Liver (tissue), 3 donors: Measurements from ENCODE around the gene RAPGEF6.
"Not testable (repeated sequence)": the region's sequence is repeated elsewhere in the genome, so short reads cannot be mapped to it uniquely, and the experiment has no call there.

Experiments
- EGR1 ChIP-seq, 2 donors: IDR thresholded peaks; 2 replicates each; pipeline ENCODE4 v1.6.1; 2016 to 2018; ENCODE audit warnings: antibody characterized with exemption in 2 of 2, low read depth in 2 of 2
- FOXA1 ChIP-seq: IDR thresholded peaks from 2 replicates; pipeline ENCODE4 v1.6.1; 2016; ENCODE audit warnings: antibody characterized with exemption
- GABPA ChIP-seq, 2 donors: IDR thresholded peaks in 1 of 2; conservative IDR thresholded peaks in 1 of 2; 2 replicates each; pipeline ENCODE4 v1.6.1; 2016; ENCODE audit warnings: antibody characterized with exemption in 2 of 2, mild to moderate bottlenecking in 1 of 2, moderate library complexity in 1 of 2
- JUND ChIP-seq, 2 donors: IDR thresholded peaks; 2 replicates each; pipeline ENCODE4 v1.6.1; 2016; ENCODE audit warnings: antibody characterized with exemption in 2 of 2
- RAD21 ChIP-seq, 2 donors: IDR thresholded peaks; 2 replicates each; pipeline ENCODE4 v1.6.1; 2016; ENCODE audit warnings: antibody characterized with exemption in 2 of 2, mild to moderate bottlenecking in 2 of 2
- TAF1 ChIP-seq: conservative IDR thresholded peaks from 2 replicates; pipeline ENCODE4 v1.6.1; 2016; ENCODE audit warnings: antibody characterized with exemption, mild to moderate bottlenecking
- YY1 ChIP-seq: IDR thresholded peaks from 2 replicates; pipeline ENCODE4 v1.6.1; 2016; ENCODE audit warnings: antibody characterized with exemption, mild to moderate bottlenecking
- TF ChIP-seq, protein P1 (sequence below): fragments of 150-350 bp; IDR thresholded peaks from 2 replicates; pipeline ENCODE4 v1.5.1; 2017; ENCODE audit warnings: improper control_type of control experiment, low read depth, low read length; ENCODE audit not compliant: missing input control
- TF ChIP-seq, protein P2 (sequence below): IDR thresholded peaks from 2 replicates; pipeline ENCODE4 v1.6.1; 2016; ENCODE audit warnings: antibody characterized with exemption
- TF ChIP-seq, protein P3 (sequence below): IDR thresholded peaks from 2 replicates; pipeline ENCODE4 v1.6.1; 2016; ENCODE audit warnings: antibody characterized with exemption
- TF ChIP-seq, protein P4 (sequence below): IDR thresholded peaks from 2 replicates; pipeline ENCODE4 v1.6.1; 2016; ENCODE audit warnings: antibody characterized with exemption, mild to moderate bottlenecking
- donor health status: healthy.
- donor health status: healthy.

DNA sequence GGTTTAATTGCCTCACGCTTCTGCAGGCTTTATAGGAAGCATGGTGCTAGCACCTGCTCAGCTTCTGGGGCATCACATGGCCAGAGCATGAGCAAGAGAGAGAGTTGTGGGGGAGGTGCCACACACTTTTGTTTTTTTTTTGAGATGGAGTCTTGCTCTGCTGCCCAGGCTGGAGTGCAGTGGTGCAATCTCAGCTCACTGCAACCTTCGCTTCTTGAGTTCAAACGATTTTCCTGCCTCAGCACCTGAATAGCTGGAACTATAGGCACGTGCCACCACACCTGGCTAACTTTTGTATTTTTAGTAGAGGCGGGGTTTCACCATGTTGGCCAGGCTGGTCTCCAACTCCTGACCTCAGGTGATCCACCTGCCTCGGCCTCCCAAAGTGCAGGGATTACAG lies 236.0 kb downstream of the RAPGEF6 start:
- TF ChIP-seq, protein P1, sequence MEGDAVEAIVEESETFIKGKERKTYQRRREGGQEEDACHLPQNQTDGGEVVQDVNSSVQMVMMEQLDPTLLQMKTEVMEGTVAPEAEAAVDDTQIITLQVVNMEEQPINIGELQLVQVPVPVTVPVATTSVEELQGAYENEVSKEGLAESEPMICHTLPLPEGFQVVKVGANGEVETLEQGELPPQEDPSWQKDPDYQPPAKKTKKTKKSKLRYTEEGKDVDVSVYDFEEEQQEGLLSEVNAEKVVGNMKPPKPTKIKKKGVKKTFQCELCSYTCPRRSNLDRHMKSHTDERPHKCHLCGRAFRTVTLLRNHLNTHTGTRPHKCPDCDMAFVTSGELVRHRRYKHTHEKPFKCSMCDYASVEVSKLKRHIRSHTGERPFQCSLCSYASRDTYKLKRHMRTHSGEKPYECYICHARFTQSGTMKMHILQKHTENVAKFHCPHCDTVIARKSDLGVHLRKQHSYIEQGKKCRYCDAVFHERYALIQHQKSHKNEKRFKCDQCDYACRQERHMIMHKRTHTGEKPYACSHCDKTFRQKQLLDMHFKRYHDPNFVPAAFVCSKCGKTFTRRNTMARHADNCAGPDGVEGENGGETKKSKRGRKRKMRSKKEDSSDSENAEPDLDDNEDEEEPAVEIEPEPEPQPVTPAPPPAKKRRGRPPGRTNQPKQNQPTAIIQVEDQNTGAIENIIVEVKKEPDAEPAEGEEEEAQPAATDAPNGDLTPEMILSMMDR = not testable (repeated sequence)
- TF ChIP-seq RAD21 (IDR thresholded peaks at IDR 0.05); YY1; FOXA1; EGR1 (IDR thresholded peaks at IDR 0.05; ENCODE audit: low read depth in 2 of 2); TAF1; JUND (IDR thresholded peaks at IDR 0.05); GABPA (IDR thresholded peaks at IDR 0.05 in 1 of 2, conservative IDR thresholded peaks at IDR 0.05 in 1 of 2): not testable (repeated sequence)
- TF ChIP-seq, protein P2, sequence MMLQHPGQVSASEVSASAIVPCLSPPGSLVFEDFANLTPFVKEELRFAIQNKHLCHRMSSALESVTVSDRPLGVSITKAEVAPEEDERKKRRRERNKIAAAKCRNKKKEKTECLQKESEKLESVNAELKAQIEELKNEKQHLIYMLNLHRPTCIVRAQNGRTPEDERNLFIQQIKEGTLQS = not testable (repeated sequence)
- TF ChIP-seq, protein P3, sequence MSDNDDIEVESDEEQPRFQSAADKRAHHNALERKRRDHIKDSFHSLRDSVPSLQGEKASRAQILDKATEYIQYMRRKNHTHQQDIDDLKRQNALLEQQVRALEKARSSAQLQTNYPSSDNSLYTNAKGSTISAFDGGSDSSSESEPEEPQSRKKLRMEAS = not testable (repeated sequence)
- TF ChIP-seq, protein P4, sequence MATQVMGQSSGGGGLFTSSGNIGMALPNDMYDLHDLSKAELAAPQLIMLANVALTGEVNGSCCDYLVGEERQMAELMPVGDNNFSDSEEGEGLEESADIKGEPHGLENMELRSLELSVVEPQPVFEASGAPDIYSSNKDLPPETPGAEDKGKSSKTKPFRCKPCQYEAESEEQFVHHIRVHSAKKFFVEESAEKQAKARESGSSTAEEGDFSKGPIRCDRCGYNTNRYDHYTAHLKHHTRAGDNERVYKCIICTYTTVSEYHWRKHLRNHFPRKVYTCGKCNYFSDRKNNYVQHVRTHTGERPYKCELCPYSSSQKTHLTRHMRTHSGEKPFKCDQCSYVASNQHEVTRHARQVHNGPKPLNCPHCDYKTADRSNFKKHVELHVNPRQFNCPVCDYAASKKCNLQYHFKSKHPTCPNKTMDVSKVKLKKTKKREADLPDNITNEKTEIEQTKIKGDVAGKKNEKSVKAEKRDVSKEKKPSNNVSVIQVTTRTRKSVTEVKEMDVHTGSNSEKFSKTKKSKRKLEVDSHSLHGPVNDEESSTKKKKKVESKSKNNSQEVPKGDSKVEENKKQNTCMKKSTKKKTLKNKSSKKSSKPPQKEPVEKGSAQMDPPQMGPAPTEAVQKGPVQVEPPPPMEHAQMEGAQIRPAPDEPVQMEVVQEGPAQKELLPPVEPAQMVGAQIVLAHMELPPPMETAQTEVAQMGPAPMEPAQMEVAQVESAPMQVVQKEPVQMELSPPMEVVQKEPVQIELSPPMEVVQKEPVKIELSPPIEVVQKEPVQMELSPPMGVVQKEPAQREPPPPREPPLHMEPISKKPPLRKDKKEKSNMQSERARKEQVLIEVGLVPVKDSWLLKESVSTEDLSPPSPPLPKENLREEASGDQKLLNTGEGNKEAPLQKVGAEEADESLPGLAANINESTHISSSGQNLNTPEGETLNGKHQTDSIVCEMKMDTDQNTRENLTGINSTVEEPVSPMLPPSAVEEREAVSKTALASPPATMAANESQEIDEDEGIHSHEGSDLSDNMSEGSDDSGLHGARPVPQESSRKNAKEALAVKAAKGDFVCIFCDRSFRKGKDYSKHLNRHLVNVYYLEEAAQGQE = not testable (repeated sequence)
